ENCODE results near the gene ABI1. TPM values are rescaled to one million over a fixed set of nuclear protein-coding genes. Genes with fewer than 3 reads are reported as not detected.

ABI1 gene
- total and polyA plus RNA-seq, 9 of the 15 experiments (the other 6 are each of a cell fraction or from before 2014, with no cell fraction given) = 22.1 to 52.3 (median 39.0) TPM

- TF ChIP-seq, protein P1, sequence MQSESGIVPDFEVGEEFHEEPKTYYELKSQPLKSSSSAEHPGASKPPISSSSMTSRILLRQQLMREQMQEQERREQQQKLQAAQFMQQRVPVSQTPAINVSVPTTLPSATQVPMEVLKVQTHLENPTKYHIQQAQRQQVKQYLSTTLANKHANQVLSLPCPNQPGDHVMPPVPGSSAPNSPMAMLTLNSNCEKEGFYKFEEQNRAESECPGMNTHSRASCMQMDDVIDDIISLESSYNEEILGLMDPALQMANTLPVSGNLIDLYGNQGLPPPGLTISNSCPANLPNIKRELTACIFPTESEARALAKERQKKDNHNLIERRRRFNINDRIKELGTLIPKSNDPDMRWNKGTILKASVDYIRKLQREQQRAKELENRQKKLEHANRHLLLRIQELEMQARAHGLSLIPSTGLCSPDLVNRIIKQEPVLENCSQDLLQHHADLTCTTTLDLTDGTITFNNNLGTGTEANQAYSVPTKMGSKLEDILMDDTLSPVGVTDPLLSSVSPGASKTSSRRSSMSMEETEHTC (IDR thresholded peaks at IDR 0.05) = no peak
- no peak for TF ChIP-seq HOMEZ (CRISPR knock-in tag; IDR thresholded peaks at IDR 0.05)
- no peak for TF ChIP-seq DLX4 (CRISPR knock-in tag; IDR thresholded peaks at IDR 0.05)
Measured at GRCh38 chr10:26800468-26800867, 60.3 kb downstream of the ABI1 start (continued).

- no peaks in the 10 kb centered on the region for H3K27me3 ChIP-seq (ENCODE audit: control insufficient read depth in 2 of 2, insufficient read depth in 2 of 2, low read length in 2 of 2)
- BruUV-seq (replicated peaks) = no TSS peak
- POLR2A ChIA-PET = interaction anchor here (0.6 to 0.7 kb wide), 2 partner anchors 15 to 19 kb away, joined by 3 to 6 read pairs; no protein-coding TSS in a partner anchor
- WGBS (ENCODE audit: insufficient coverage, low coverage, missing lambda C conversion rate) = 43% methylated on average over 4 of the region's 4 CpGs
- in situ Hi-C loops (cut with MboI) = no loop called here
- H2AFZ ChIP-seq (ENCODE audit: low read depth, low read length) = no peak overlapping the region
- H3K9me1 ChIP-seq (ENCODE audit: control insufficient read depth, insufficient read depth, low read length) = no peaks in the 10 kb centered on the region
- ATAC-seq (no peak), FAIRE-seq (no peak), DNase-seq (ENCODE audit: extremely low read depth in 1 of 4, low spot score in 3 of 4) (no peak)
- H3K9me3 ChIP-seq (replicated peaks; ENCODE audit: control insufficient read depth, insufficient read depth, low read depth, low read length) = no peaks in the 10 kb centered on the region; the same call in 1 of the 2 replicates
- H3K4me2 ChIP-seq (ENCODE audit: insufficient read depth, low read length) = no peak overlapping the region
- intact Hi-C loops (cut with micrococcal nuclease) = no loop called here
- H3K79me2 ChIP-seq (ENCODE audit: control insufficient read depth, insufficient read depth, low read length) = peaks cover 61% of the 10 kb centered on the region
- H3K4me3 ChIP-seq = no peak overlapping the region
- no peaks in the 10 kb centered on the region; a peak in 2 of 5 replicates for H3K4me1 ChIP-seq (replicated peaks in 1 of 2; ENCODE audit: control insufficient read depth in 2 of 2, insufficient read depth in 2 of 2, low read length in 2 of 2)
- H3K9ac ChIP-seq (ENCODE audit: insufficient read depth in 1 of 2, low read depth in 2 of 2, low read length in 2 of 2) = no peak overlapping the region
- TF ChIP-seq BHLHE40 (IDR thresholded peaks at IDR 0.05; ENCODE audit: low read length) (0 out of 2 replicates have a peak, but pooled peaks have one; percentile 11), HCFC1 (IDR thresholded peaks at IDR 0.05; ENCODE audit: low read depth, low read length) (no peak), KLF6 (CRISPR knock-in tag; IDR thresholded peaks at IDR 0.05; ENCODE audit: borderline replicate concordance) (no peak), HDAC3 (IDR thresholded peaks at IDR 0.05; ENCODE audit: borderline replicate concordance, partially characterized antibody) (no peak)
- H3K36me3 ChIP-seq (ENCODE audit: control insufficient read depth, insufficient read depth, low read length) = no peaks in the 10 kb centered on the region
- CTCF ChIA-PET (ENCODE audit: low intra/inter-chr PET ratio) = no interaction called here
- H4K20me1 ChIP-seq (replicated peaks; ENCODE audit: control insufficient read depth, insufficient read depth, low read length) = peaks cover 13% of the 10 kb centered on the region
- H3K27ac ChIP-seq (ENCODE audit: extremely low read depth, low read depth, low read length) = no peak overlapping the region
Measured at GRCh38 chr10:26799342-26799741, 61.4 kb downstream of the ABI1 start.
